HG03064 (cell line): ENCODE results near the gene TMEFF1.

ENCODE experiments used
- ATAC-seq: cut with Tn5 transposase; IDR thresholded peaks from one replicate; pipeline ENCODE4 v1.9.1; 2021; ENCODE audit warnings: low read depth; ENCODE audit not compliant: unreplicated experiment

TMEFF1 gene

GRCh38 chr9:100598641-100599145 is 125.7 kb downstream of the TMEFF1 start:
- ATAC-seq, result peak; percentile 63

- no peak for ATAC-seq
Observed at GRCh38 chr9:100600521-100601079, 127.7 kb downstream of the TMEFF1 start.

GRCh38 chr9:100601216-100601615 is 128.3 kb downstream of the TMEFF1 start:
- no peak for ATAC-seq

GRCh38 chr9:100602342-100602801 is 129.4 kb downstream of the TMEFF1 start:
- no peak for ATAC-seq

- ATAC-seq, result no peak
Observed at GRCh38 chr9:100605405-100605804, 132.5 kb downstream of the TMEFF1 start.

- ATAC-seq, result no peak
Observed at GRCh38 chr9:100619194-100619593, 146.2 kb downstream of the TMEFF1 start.

GRCh38 chr9:100619665-100620064 is 146.7 kb downstream of the TMEFF1 start:
- no peak for ATAC-seq

DNA sequence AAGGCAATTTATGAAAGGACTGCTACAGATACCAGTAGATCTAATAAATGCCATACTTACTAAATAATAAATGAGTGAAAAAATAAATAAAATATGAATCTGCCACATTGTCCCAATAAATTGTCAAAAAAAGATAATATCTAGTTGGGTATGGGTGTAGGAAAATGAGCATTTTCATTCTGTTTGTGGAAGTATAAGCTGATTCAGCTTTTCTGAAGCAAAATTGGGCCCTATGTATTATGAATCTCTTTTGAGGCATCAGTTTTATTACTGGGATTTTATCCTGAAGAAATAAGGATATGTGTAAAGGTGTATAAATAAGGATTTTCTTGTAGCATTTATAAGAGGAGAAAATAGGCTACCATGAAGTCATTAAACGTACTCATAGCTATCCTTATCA is 151.0 kb downstream of the TMEFF1 start:
- ATAC-seq, result no peak

DNA sequence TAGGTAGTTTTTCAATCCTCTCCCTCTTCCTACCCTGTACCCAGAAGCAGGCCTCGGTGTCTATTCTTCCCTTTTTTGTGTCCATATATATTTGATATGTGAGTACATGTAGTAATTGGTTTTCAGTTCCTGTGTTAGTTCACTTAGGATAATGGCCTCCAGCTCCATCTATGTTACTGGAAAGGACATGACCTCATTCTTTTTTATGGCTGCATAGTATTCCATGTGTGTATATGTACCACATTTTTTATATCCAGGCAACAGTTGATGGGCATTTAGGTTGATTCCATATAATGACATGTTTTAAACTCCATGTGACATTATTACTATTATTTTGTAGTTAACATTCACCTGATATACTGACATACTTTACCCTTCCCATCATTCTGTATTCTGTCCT is 154.0 kb downstream of the TMEFF1 start:
- no peak for ATAC-seq
